Measurements from ENCODE around the gene SKAP2.

Gene SKAP2

GRCh38 chr7:26854876-26855855 is 9.2 kb downstream of the SKAP2 start:
- Histone ChIP-seq H3K36me3 (no peaks in the 10 kb centered on the region), H3K27me3 (peaks cover 85% of the 10 kb centered on the region), H3K4me1 (no peaks in the 10 kb centered on the region), H3K9me3 (no peaks in the 10 kb centered on the region), H3K4me3 (ENCODE audit: low read depth, low read length) (no peak overlapping the region)
- TF ChIP-seq CTCF (IDR thresholded peaks at IDR 0.05; ENCODE audit: low read depth, low read length), result no peak
- DNase-seq, result no peak

GRCh38 chr7:26853788-26854393 is 10.5 kb downstream of the SKAP2 start:
- Histone ChIP-seq H3K4me3 (ENCODE audit: low read depth, low read length) (no peak overlapping the region), H3K4me1 (no peaks in the 10 kb centered on the region), H3K9me3 (no peaks in the 10 kb centered on the region), H3K27me3 (peaks cover 89% of the 10 kb centered on the region), H3K36me3 (no peaks in the 10 kb centered on the region)
- peak; percentile 57 for TF ChIP-seq CTCF (IDR thresholded peaks at IDR 0.05; ENCODE audit: low read depth, low read length)
- no peak for DNase-seq

- no peaks in the 10 kb centered on the region for H3K4me1 ChIP-seq
- peaks cover 91% of the 10 kb centered on the region for H3K27me3 ChIP-seq
- no peak overlapping the region for H3K4me3 ChIP-seq (ENCODE audit: low read depth, low read length)
- no peaks in the 10 kb centered on the region for H3K36me3 ChIP-seq
- TF ChIP-seq CTCF (IDR thresholded peaks at IDR 0.05; ENCODE audit: low read depth, low read length), result no peak
- no peak for DNase-seq
- H3K9me3 ChIP-seq, result no peaks in the 10 kb centered on the region
These were observed 14.2 kb downstream of the SKAP2 start for GRCh38 chr7:26850193-26850651.

GRCh38 chr7:26843705-26844104 is 20.7 kb downstream of the SKAP2 start:
- no peaks in the 10 kb centered on the region for H3K36me3 ChIP-seq
- H3K4me3 ChIP-seq (ENCODE audit: low read depth, low read length), result no peak overlapping the region
- H3K27me3 ChIP-seq, result peaks cover 65% of the 10 kb centered on the region
- 0 out of 2 replicates have a peak, but pooled peaks have one; percentile 10 for TF ChIP-seq CTCF (IDR thresholded peaks at IDR 0.05; ENCODE audit: low read depth, low read length)
- DNase-seq, result no peak
- no peaks in the 10 kb centered on the region for H3K9me3 ChIP-seq
- no peaks in the 10 kb centered on the region for H3K4me1 ChIP-seq

- H3K4me3 ChIP-seq (ENCODE audit: low read depth, low read length), result no peak overlapping the region
These were observed 21.5 kb downstream of the SKAP2 start for GRCh38 chr7:26842897-26843296.

More at GRCh38 chr7:26842897-26843296, 21.5 kb downstream of the SKAP2 start:
- no peak for DNase-seq
- Histone ChIP-seq H3K9me3 (no peaks in the 10 kb centered on the region), H3K4me1 (no peaks in the 10 kb centered on the region), H3K27me3 (peaks cover 57% of the 10 kb centered on the region), H3K36me3 (no peaks in the 10 kb centered on the region)
- no peak for TF ChIP-seq CTCF (IDR thresholded peaks at IDR 0.05; ENCODE audit: low read depth, low read length)
